Jurkat, Clone E6-1 (cell line): ENCODE results near the gene KXD1. TPM values are rescaled to one million over a fixed set of nuclear protein-coding genes. Genes with fewer than 3 reads are reported as not detected.
"Not testable (repeated sequence)": the region's sequence is repeated elsewhere in the genome, so short reads cannot be mapped to it uniquely, and the experiment has no call there.

Experiments used
- DNase-seq: peaks from one replicate; pipeline ENCODE4 v3.0.0-alpha.2; 2011; ENCODE audit warnings: low read depth, low spot score
- H3K4me3 ChIP-seq: 2 replicates; pipeline ENCODE4 v1.5.1; 2011; ENCODE audit warnings: mild to moderate bottlenecking, low read length, control low read depth, moderate library complexity
- polyA plus RNA-seq: library from polyadenylated mRNA; unstranded; fragments of >200 nt; gene quantifications from one replicate; pipeline ENCODE4 v1.2.1, GENCODE V29; 2012; ENCODE audit warnings: missing spikeins; ENCODE audit not compliant: insufficient read length, insufficient read depth

The KXD1 gene
- polyA plus RNA-seq = 116 TPM

GRCh38 chr19:18557411-18558201 is at the start of gene KXD1:
KXD1 (plus strand) TSS chr19:18557870; CDS start chr19:18562057, 4,187 bp downstream.
- peak within 1 kb of the TSS; percentile 100 for H3K4me3 ChIP-seq
- peak; percentile 100 for DNase-seq

- H3K4me3 ChIP-seq = no peak overlapping the region
- DNase-seq = no peak
These were observed 49.1 kb upstream of the KXD1 start for GRCh38 chr19:18508585-18508984.

- DNase-seq = no peak
- H3K4me3 ChIP-seq = no peak overlapping the region
These were observed 47.5 kb upstream of the KXD1 start for GRCh38 chr19:18510216-18510615.

GRCh38 chr19:18513868-18514267 is 43.8 kb upstream of the KXD1 start:
- no peak for DNase-seq
- no peak overlapping the region for H3K4me3 ChIP-seq

- no peak for DNase-seq
- H3K4me3 ChIP-seq = no peak overlapping the region
These were observed 42.6 kb upstream of the KXD1 start for GRCh38 chr19:18514800-18515682.

GRCh38 chr19:18515959-18516358 is 41.7 kb upstream of the KXD1 start:
- no peak for DNase-seq
- H3K4me3 ChIP-seq = no peak overlapping the region

GRCh38 chr19:18517606-18518005 is 40.1 kb upstream of the KXD1 start:
- no peak overlapping the region for H3K4me3 ChIP-seq
- DNase-seq = no peak

- DNase-seq = no peak
- no peak overlapping the region for H3K4me3 ChIP-seq
These were observed 39.0 kb upstream of the KXD1 start for GRCh38 chr19:18518639-18519038.

GRCh38 chr19:18519962-18520847 is 37.5 kb upstream of the KXD1 start:
- DNase-seq = peak; percentile 41
- H3K4me3 ChIP-seq = peak overlapping the region; percentile 83

GRCh38 chr19:18520848-18521691 is 36.6 kb upstream of the KXD1 start:
- peak overlapping the region; percentile 83 for H3K4me3 ChIP-seq
- DNase-seq = no peak

GRCh38 chr19:18521692-18522123 is 36.0 kb upstream of the KXD1 start, which contains the start of gene ELL:
ELL (minus strand) TSS chr19:18522070; CDS start chr19:18522055, 15 bp downstream.
- peak within 1 kb of the TSS; percentile 83 for H3K4me3 ChIP-seq
- DNase-seq = no peak

GRCh38 chr19:18522124-18522861 is 35.4 kb upstream of the KXD1 start:
- DNase-seq = peak; percentile 100
- peak overlapping the region; percentile 83 for H3K4me3 ChIP-seq

GRCh38 chr19:18522862-18523440 is 34.7 kb upstream of the KXD1 start:
- H3K4me3 ChIP-seq = peak overlapping the region; percentile 44
- not testable (repeated sequence) for DNase-seq

GRCh38 chr19:18523841-18524240 is 33.8 kb upstream of the KXD1 start:
- no peak overlapping the region for H3K4me3 ChIP-seq
- no peak for DNase-seq

GRCh38 chr19:18526316-18526715 is 31.4 kb upstream of the KXD1 start:
- no peak for DNase-seq
- H3K4me3 ChIP-seq = no peak overlapping the region

GRCh38 chr19:18529782-18530181 is 27.9 kb upstream of the KXD1 start:
- no peak overlapping the region for H3K4me3 ChIP-seq
- no peak for DNase-seq

- H3K4me3 ChIP-seq = no peak overlapping the region
- no peak for DNase-seq
These were observed 26.2 kb upstream of the KXD1 start for GRCh38 chr19:18531485-18531884.
